ENCODE results near the gene FEZ2.
"Not testable (repeated sequence)": the region's sequence is repeated elsewhere in the genome, so short reads cannot be mapped to it uniquely, and the experiment has no call there.

The FEZ2 gene

DNA sequence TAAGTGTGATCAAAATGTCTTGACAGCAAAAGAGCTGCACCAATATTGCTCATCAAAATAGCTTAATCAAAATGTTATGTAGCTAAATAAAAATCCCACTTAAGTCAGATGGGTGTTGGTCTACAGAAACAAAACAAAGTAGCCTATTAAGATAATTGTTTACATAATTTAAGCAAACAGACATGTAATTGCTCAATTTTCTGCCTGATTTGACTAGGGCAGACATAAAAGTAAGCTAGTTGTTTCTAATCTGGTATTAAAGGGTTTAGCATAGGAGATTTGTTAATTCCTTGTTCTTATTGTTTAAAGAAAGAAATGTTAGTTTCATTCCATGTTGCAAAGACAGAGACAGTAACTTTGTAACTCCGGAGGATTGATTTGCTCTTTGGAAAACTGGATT lies 11.5 kb upstream of the FEZ2 start:
- no peak for DNase-seq (ENCODE audit: extremely low spot score)
- ChIA-PET CTCF (no interaction called here), POLR2A (no interaction called here)
- TF ChIP-seq SP1 (IDR thresholded peaks at IDR 0.05) (no peak), NFRKB (IDR thresholded peaks at IDR 0.05) (no peak), SUZ12 (IDR thresholded peaks at IDR 0.05) (no peak), CTBP1 (IDR thresholded peaks at IDR 0.05; ENCODE audit: borderline replicate concordance) (no peak), BHLHE40 (IDR thresholded peaks at IDR 0.05; ENCODE audit: borderline replicate concordance) (no peak), FOXK2 (IDR thresholded peaks at IDR 0.05) (no peak), ARNT (IDR thresholded peaks at IDR 0.05) (no peak), TARDBP (IDR thresholded peaks at IDR 0.05) (no peak), LEF1 (IDR thresholded peaks at IDR 0.05; ENCODE audit: borderline replicate concordance) (no peak), ZNF384 (IDR thresholded peaks at IDR 0.05) (no peak), FOXM1 (IDR thresholded peaks at IDR 0.05; ENCODE audit: borderline replicate concordance) (no peak), FOXA1 (IDR thresholded peaks at IDR 0.05) (no peak), ELF4 (IDR thresholded peaks at IDR 0.05) (no peak), L3MBTL2 (conservative IDR thresholded peaks at IDR 0.05) (no peak)
- TF ChIP-seq, protein P1, sequence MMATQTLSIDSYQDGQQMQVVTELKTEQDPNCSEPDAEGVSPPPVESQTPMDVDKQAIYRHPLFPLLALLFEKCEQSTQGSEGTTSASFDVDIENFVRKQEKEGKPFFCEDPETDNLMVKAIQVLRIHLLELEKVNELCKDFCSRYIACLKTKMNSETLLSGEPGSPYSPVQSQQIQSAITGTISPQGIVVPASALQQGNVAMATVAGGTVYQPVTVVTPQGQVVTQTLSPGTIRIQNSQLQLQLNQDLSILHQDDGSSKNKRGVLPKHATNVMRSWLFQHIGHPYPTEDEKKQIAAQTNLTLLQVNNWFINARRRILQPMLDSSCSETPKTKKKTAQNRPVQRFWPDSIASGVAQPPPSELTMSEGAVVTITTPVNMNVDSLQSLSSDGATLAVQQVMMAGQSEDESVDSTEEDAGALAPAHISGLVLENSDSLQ (IDR thresholded peaks at IDR 0.05) = no peak

GRCh38 chr2:36607947-36608346 lies 10.0 kb upstream of the FEZ2 start:
- no peak for TF ChIP-seq FOXK2 (IDR thresholded peaks at IDR 0.05)
- no peak for TF ChIP-seq TARDBP (IDR thresholded peaks at IDR 0.05)
- TF ChIP-seq SUZ12 (IDR thresholded peaks at IDR 0.05) = no peak
- TF ChIP-seq FOXA1 (IDR thresholded peaks at IDR 0.05) = no peak
- TF ChIP-seq LEF1 (IDR thresholded peaks at IDR 0.05; ENCODE audit: borderline replicate concordance) = no peak
- TF ChIP-seq, protein P1 (IDR thresholded peaks at IDR 0.05) = no peak
- no peak for TF ChIP-seq HDGF (IDR thresholded peaks at IDR 0.05; ENCODE audit: borderline replicate concordance)
- no peak for TF ChIP-seq ARNT (IDR thresholded peaks at IDR 0.05)
- TF ChIP-seq SP1 (IDR thresholded peaks at IDR 0.05) = no peak
- no peak for TF ChIP-seq FOXM1 (IDR thresholded peaks at IDR 0.05; ENCODE audit: borderline replicate concordance)
- no peak for TF ChIP-seq L3MBTL2 (conservative IDR thresholded peaks at IDR 0.05)
- no peak for TF ChIP-seq ZNF384 (IDR thresholded peaks at IDR 0.05)
- no peak for TF ChIP-seq BHLHE40 (IDR thresholded peaks at IDR 0.05; ENCODE audit: borderline replicate concordance)
- no peak for TF ChIP-seq NFRKB (IDR thresholded peaks at IDR 0.05)
- no peak for TF ChIP-seq CTBP1 (IDR thresholded peaks at IDR 0.05; ENCODE audit: borderline replicate concordance)
- TF ChIP-seq ELF4 (IDR thresholded peaks at IDR 0.05) = no peak
- no peak for DNase-seq (ENCODE audit: extremely low spot score)
- ChIA-PET POLR2A (no interaction called here), CTCF (no interaction called here)

DNA sequence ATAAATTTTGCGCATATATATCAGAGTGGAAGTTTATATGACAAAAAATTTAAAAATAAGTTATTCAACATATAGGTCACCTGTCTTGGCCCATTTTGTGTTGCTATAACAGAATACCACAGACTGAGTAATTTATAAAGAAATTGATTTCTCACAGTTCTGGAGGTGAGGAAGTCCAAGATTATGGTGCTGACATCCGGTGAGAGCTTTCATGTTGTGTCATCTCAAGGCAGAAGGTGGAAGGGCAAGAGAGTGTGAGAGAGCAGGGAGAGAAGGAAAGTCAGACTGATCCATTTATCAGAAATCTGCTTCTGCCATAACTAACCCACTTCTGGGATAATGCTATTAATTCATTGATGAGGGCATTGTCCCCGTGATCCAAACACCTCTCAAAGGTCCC lies 9.0 kb upstream of the FEZ2 start:
- no peak for DNase-seq (ENCODE audit: extremely low spot score)
- ChIA-PET CTCF (no interaction called here), POLR2A (no interaction called here)
- TF ChIP-seq TARDBP (IDR thresholded peaks at IDR 0.05) (no peak), ARNT (IDR thresholded peaks at IDR 0.05) (no peak), FOXK2 (IDR thresholded peaks at IDR 0.05) (no peak), FOXA1 (IDR thresholded peaks at IDR 0.05) (no peak), NFRKB (IDR thresholded peaks at IDR 0.05) (no peak), SP1 (IDR thresholded peaks at IDR 0.05) (no peak), SUZ12 (IDR thresholded peaks at IDR 0.05) (no peak), CTBP1 (IDR thresholded peaks at IDR 0.05; ENCODE audit: borderline replicate concordance) (no peak), HDGF (IDR thresholded peaks at IDR 0.05; ENCODE audit: borderline replicate concordance) (no peak), L3MBTL2 (conservative IDR thresholded peaks at IDR 0.05) (no peak), FOXM1 (IDR thresholded peaks at IDR 0.05; ENCODE audit: borderline replicate concordance) (no peak), BHLHE40 (IDR thresholded peaks at IDR 0.05; ENCODE audit: borderline replicate concordance) (no peak), LEF1 (IDR thresholded peaks at IDR 0.05; ENCODE audit: borderline replicate concordance) (no peak), ELF4 (IDR thresholded peaks at IDR 0.05) (no peak), ZNF384 (IDR thresholded peaks at IDR 0.05) (no peak)
- TF ChIP-seq, protein P1 (IDR thresholded peaks at IDR 0.05) = no peak

DNA sequence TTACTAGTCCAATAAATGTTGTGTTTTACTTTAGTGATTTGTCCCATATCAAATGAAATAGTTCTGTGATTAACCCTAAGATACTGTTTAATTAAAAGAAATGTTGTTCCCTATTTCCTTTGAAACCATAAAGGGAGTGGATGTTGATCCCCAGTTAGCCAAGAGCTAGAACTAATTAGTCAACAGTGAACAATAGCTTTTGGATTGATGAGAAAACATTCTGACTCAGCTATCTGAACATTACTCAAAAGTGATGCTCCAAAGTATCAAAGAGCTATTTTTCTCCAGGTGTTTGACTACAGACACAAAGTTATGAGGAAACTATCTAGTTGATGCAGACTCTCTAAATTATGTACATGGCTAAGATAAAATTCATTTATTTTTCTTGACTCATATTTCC lies 7.3 kb upstream of the FEZ2 start:
- DNase-seq (ENCODE audit: extremely low spot score) = no peak
- TF ChIP-seq TARDBP (IDR thresholded peaks at IDR 0.05) (no peak), FOXA1 (IDR thresholded peaks at IDR 0.05) (no peak), ZNF384 (IDR thresholded peaks at IDR 0.05) (no peak), BHLHE40 (IDR thresholded peaks at IDR 0.05; ENCODE audit: borderline replicate concordance) (no peak)
- CTCF ChIA-PET = no interaction called here
- POLR2A ChIA-PET = no interaction called here

- CTCF ChIA-PET; POLR2A ChIA-PET; DNase-seq (ENCODE audit: extremely low spot score): not testable (repeated sequence)
Observed at GRCh38 chr2:36603629-36604028, 5.7 kb upstream of the FEZ2 start.

- POLR2A ChIA-PET = interaction anchor here (1.0 kb wide), 1 partner anchor 18 kb away, joined by 3 read pairs; no protein-coding TSS in a partner anchor
- CTCF ChIA-PET = no interaction called here
- no peak for DNase-seq (ENCODE audit: extremely low spot score)
- TF ChIP-seq FOXK2 (IDR thresholded peaks at IDR 0.05) (no peak), SUZ12 (IDR thresholded peaks at IDR 0.05) (no peak), FOXM1 (IDR thresholded peaks at IDR 0.05; ENCODE audit: borderline replicate concordance) (no peak), TARDBP (IDR thresholded peaks at IDR 0.05) (no peak), ARNT (IDR thresholded peaks at IDR 0.05) (no peak), BHLHE40 (IDR thresholded peaks at IDR 0.05; ENCODE audit: borderline replicate concordance) (no peak), ZNF384 (IDR thresholded peaks at IDR 0.05) (no peak), HDGF (IDR thresholded peaks at IDR 0.05; ENCODE audit: borderline replicate concordance) (no peak), LEF1 (IDR thresholded peaks at IDR 0.05; ENCODE audit: borderline replicate concordance) (no peak)
- TF ChIP-seq, protein P1 (IDR thresholded peaks at IDR 0.05) = no peak
Observed at GRCh38 chr2:36597003-36597531, 901 bp downstream of the FEZ2 start.

All from HEK293T (cell line).